ENCODE data around the gene SDHAF2.
A peak's percentile ranks its signal among the peaks of the same experiment; 100 is the strongest.
"Not testable (repeated sequence)": the region's sequence is repeated elsewhere in the genome, so short reads cannot be mapped to it uniquely, and the experiment has no call there.

SDHAF2 gene

GRCh38 chr11:61429691-61430582 lies at the start of gene SDHAF2, which contains the start of gene CPSF7:
Gene SDHAF2, plus strand, starts transcription at chr11:61430124. Its CDS starts 23 bp downstream, at chr11:61430147.
Gene CPSF7, minus strand, starts transcription at chr11:61429975. Its CDS starts 740 bp downstream, at chr11:61429235.
- TF ChIP-seq, protein P1, sequence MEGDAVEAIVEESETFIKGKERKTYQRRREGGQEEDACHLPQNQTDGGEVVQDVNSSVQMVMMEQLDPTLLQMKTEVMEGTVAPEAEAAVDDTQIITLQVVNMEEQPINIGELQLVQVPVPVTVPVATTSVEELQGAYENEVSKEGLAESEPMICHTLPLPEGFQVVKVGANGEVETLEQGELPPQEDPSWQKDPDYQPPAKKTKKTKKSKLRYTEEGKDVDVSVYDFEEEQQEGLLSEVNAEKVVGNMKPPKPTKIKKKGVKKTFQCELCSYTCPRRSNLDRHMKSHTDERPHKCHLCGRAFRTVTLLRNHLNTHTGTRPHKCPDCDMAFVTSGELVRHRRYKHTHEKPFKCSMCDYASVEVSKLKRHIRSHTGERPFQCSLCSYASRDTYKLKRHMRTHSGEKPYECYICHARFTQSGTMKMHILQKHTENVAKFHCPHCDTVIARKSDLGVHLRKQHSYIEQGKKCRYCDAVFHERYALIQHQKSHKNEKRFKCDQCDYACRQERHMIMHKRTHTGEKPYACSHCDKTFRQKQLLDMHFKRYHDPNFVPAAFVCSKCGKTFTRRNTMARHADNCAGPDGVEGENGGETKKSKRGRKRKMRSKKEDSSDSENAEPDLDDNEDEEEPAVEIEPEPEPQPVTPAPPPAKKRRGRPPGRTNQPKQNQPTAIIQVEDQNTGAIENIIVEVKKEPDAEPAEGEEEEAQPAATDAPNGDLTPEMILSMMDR (conservative IDR thresholded peaks at IDR 0.05; ENCODE audit: control insufficient read depth, insufficient read depth, low read depth, low read length): no peak
- DNase-seq (ENCODE audit: low read depth): peak; percentile 90
- H3K4me3 ChIP-seq (ENCODE audit: control insufficient read depth, low read depth, low read length): peak within 1 kb of the TSS; percentile 98

- H3K4me3 ChIP-seq (ENCODE audit: control insufficient read depth, low read depth, low read length): no peak overlapping the region
- no peak for DNase-seq (ENCODE audit: low read depth)
- TF ChIP-seq, protein P1 (conservative IDR thresholded peaks at IDR 0.05; ENCODE audit: control insufficient read depth, insufficient read depth, low read depth, low read length): no peak
Measured at GRCh38 chr11:61380884-61381283, 49.0 kb upstream of the SDHAF2 start.

DNA sequence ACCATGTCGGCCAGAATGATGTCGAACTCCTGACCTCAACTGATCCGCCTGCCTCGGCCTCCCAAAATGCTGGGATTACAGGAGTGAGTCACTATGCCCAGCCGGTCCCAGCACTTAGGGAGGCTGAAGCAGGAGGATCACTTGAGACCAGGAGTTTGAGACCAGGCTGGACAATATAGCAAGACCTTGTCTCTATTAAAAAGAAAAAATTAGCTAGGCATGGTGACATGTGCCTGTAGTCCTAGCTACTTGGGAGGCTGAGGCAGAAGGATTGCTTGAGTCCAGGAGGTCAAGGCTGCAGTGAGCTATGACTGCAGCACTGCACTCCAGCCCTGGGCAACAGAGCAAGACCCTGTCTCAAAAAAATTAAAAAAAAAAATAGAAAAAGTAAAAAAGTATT lies 46.1 kb upstream of the SDHAF2 start:
- H3K4me3 ChIP-seq (ENCODE audit: control insufficient read depth, low read depth, low read length): not testable (repeated sequence)

GRCh38 chr11:61384271-61385242 lies 45.4 kb upstream of the SDHAF2 start:
- TF ChIP-seq, protein P1 (conservative IDR thresholded peaks at IDR 0.05; ENCODE audit: control insufficient read depth, insufficient read depth, low read depth, low read length): peak; percentile 67
- no peak overlapping the region for H3K4me3 ChIP-seq (ENCODE audit: control insufficient read depth, low read depth, low read length)
- DNase-seq (ENCODE audit: low read depth): peak; percentile 62

More for the DNA sequence above, 46.1 kb upstream of the SDHAF2 start:
- DNase-seq (ENCODE audit: low read depth): not testable (repeated sequence)

DNA sequence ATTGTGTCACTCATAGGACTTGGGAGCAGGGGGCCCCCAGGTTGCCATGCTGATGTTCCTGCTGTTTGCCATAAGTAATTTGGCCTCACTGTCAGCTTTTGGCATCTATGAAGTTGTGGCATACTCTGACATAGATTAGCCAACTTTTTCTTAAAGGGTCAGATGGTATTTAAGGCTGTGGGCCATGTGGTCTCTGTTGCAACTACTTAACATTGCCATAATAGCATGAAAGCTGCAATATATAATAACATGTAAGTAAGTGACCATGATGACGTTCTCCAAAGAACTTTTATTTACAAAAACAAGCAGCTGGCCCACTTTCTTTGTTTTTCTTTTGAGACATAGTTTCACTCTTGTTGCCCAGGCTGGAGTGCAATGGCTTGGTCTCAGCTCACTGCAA lies 39.8 kb upstream of the SDHAF2 start:
- DNase-seq (ENCODE audit: low read depth): no peak
- H3K4me3 ChIP-seq (ENCODE audit: control insufficient read depth, low read depth, low read length): no peak overlapping the region
- TF ChIP-seq, protein P1 (conservative IDR thresholded peaks at IDR 0.05; ENCODE audit: control insufficient read depth, insufficient read depth, low read depth, low read length): no peak

GRCh38 chr11:61392981-61393595 lies 36.8 kb upstream of the SDHAF2 start:
- DNase-seq (ENCODE audit: low read depth): peak; percentile 21
- TF ChIP-seq, protein P1 (conservative IDR thresholded peaks at IDR 0.05; ENCODE audit: control insufficient read depth, insufficient read depth, low read depth, low read length): peak; percentile 23
- H3K4me3 ChIP-seq (ENCODE audit: control insufficient read depth, low read depth, low read length): peak overlapping the region; percentile 86

Measured in fibroblast of mammary gland (primary cell).